Mammary epithelial cell (primary cell): ENCODE data around the gene RAB34.

Experiments
- CTCF ChIP-seq, 2 donors: IDR thresholded peaks in 1 of 2; conservative IDR thresholded peaks in 1 of 2; 2 replicates each; pipeline ENCODE4 v1.5.1; 2011 to 2012; ENCODE audit warnings: inconsistent platforms in 2 of 2, low read length in 2 of 2, mild to moderate bottlenecking in 2 of 2, control low read depth in 1 of 2, low read depth in 1 of 2; ENCODE audit not compliant: insufficient read depth in 1 of 2; ENCODE audit errors: extremely low read depth in 1 of 2
- EZH2 ChIP-seq: IDR thresholded peaks from 2 replicates; pipeline ENCODE4 v1.6.1; 2012; ENCODE audit warnings: low read length, inconsistent platforms, borderline replicate concordance

- no peak for TF ChIP-seq CTCF (conservative IDR thresholded peaks at IDR 0.05 in 1 of 2, IDR thresholded peaks at IDR 0.05 in 1 of 2; ENCODE audit: extremely low read depth in 1 of 2, insufficient read depth in 1 of 2, low read depth in 1 of 2, low read length in 2 of 2)
- TF ChIP-seq EZH2 = no peak
Measured at GRCh38 chr17:28700830-28701492, 16.7 kb downstream of the RAB34 start.
